Measurements from ENCODE around the gene DAB1.
"Not testable (repeated sequence)": the region's sequence is repeated elsewhere in the genome, so short reads cannot be mapped to it uniquely, and the experiment has no call there.

Gene DAB1

DNA sequence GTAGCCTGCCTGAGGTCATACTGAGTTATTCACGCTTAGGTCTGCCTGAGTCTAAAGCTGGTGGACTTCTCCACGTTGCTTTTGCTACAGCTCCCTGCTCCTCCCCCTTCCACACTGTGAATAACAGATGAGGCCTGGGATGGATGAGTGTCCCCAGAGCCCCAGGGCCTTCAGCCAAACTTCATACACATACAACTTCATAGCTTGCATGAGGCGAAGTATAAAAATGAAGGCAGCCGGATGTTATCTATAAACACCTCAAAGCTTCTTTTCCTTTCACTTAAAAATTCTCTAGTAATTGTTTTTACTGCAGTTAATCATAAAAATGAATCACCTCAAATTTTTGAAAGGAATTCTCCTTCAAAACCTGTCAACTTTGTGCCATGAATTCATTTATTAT, 70.2 kb downstream of the DAB1 start:
- no peak for DNase-seq

DNA sequence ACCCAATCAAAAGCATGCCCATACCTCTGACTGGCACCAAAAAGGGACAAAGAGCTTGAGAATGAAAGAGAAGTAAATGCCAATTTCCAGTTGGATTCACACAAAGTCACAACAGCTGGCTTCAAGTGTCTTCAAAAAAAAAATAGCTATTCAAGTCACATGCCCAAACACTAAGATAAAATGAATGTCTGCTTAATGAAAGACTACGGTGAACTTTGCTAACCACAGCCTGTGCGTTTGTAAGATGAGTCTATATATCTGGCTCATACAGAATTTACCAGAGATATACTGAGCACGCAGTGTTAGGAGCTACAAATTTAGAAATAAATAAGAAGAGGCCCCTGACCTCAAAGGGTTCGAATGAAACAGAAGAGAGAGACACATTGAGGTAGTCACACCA, 73.2 kb downstream of the DAB1 start:
- DNase-seq = no peak

DNA sequence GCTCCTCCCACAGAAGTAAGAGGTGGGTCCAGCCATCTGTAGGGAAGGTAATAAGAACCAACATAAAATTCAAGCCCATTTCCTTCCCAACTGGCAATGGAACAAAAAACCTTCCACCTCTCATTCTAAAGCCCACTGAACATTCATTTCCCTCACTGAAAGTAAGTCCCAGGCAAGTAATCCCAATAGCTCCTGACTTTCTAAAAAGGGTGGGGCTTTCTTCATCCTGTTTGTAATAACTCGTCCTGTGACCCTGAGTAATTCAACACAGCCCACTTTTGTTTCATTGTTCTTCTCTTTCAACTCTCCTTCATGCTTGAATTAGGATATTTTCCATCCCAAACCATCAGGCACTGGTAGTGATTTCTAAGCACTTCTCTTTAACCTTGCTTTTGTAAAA, 74.9 kb downstream of the DAB1 start:
- no peak for DNase-seq

DNA sequence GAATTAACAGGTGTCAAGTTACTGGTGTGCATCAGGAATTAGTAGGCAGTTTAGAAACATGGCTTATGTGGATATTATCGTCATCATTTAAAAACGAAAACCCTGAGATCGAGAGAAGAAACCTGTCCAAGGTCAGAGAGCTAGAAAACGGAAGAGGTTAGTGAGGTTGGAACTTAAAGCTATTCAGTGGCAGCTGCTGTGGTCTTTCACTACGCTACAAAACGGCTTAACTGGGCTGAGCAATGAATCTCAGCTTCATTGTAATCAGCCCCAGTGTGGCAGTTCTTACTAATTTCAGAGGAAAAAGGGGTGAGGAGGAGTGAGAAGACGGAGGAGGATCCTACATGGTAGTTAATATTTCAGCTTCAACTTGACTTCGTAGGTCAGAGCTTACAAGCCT, 77.9 kb downstream of the DAB1 start:
- DNase-seq = no peak

DNA sequence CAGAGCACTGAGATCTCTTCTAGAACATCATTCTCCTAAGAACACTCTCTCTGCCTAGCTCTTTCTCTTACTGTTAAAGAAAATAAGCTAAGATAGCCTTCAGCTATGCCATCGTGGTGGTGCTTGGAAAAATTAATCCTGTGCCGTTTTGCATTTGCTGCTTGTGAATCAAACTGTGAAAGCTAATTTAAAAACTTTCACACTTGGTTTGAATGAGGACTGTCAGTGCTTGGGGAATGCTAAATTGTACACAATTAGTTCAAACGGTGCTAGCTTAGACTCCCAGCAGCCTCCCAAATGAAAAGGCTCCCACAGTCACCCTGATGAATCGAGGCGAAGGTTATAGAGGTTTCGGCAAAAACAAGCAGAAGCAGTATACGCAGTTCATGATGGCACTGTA, 79.6 kb downstream of the DAB1 start:
- no peak for DNase-seq

DNA sequence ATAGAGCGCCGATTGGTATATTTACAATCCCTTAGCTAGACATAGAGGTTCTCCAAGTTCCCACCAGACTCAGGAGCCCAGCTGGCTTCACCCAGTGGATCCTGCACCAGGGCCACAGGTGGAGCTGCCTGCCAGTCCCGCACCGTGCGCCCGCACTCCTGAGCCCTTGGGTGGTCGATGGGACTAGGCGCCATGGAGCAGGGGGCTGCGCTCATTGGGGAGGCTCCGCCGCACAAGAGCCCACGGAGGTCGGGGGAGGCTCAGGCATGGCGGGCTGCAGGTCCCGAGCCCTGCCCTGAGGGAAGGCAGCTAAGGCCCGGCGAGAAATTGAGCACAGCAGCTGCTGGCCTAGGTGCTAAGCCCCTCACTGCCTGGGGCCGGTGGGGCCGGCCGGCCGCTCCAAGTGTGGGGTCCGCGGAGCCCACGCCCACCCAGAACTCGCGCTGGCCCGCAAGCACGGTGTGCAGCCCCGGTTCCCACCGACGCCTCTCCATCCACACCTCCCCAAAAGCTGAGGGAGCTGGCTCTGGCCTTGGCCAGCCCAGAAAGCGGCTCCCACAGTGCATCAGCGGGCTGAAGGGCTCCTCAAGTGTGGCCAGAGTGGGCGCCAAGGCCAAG, 80.5 kb downstream of the DAB1 start:
- not testable (repeated sequence) for DNase-seq

DNA sequence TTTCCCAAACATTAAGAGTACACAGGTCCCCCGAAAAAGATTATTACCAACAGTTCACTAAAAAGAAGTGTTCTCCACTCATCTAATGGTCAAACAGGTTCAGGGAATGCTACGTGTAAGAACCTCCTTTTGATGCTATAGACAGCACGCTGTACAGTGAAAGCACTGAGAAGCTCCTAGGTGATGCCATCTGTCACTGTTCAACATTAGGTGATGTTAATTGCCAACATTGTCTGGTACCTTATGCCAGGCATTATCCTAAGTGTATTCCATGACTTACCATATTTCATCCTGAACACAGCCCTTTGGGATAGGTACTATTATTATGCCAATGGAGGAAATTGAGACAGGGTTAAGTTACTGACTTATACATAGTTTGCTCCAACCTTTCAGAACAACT, 82.1 kb downstream of the DAB1 start:
- DNase-seq = no peak

DNA sequence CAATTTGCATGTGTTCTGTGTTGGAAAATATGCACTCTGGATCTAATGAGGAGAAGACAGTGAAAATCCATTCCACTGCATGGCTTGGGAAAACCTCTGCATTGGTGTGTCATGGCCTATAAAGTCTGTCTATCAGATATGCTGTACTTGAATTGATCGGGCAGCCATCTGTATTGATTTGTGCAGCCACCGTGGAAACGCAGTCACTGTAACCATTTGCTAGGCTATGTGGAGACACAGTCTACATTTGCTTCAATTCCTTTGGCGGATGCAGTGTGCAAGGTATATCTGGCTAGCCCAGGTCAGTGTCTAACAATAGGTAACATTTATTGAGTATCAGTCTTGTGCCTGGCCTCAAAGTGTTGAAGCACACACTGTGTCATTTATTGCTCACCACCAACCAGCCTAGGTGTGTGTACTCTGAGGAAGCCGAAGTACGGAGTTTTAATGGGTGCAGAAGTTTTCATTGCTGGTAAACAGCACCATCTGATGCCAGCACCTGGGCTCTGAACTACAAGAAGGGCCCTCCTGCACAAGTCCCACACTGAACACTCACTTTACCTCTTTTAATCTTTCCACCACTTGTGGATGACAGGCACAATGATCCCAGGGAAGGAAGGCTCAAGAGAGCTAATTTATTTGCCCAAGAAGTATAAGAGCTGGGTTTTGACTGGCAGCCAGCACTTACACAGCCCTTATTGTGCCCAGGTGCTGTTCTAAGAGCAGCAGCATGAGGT, 83.4 kb downstream of the DAB1 start:
- no peak for DNase-seq

DNA sequence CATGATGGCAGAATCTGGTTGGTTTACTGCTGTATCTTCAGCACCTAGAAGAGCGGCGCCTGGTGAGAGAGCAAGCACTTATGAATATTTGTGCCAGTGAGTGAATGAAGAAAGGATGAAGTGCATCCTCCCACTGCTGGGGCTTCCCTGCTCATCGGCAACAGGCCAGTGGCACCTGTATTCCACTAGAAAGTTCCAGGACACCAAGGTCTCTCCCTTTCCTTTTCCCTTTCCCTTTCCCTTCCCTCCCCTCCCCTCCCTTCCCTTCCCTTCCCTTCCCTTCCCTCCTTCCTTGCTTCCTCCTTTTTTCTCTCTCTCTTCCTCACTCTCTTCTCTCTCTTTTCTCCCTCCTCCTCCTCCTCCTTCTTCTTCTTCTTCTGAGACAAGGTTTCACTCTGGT, 86.2 kb downstream of the DAB1 start:
- DNase-seq = no peak

DNA sequence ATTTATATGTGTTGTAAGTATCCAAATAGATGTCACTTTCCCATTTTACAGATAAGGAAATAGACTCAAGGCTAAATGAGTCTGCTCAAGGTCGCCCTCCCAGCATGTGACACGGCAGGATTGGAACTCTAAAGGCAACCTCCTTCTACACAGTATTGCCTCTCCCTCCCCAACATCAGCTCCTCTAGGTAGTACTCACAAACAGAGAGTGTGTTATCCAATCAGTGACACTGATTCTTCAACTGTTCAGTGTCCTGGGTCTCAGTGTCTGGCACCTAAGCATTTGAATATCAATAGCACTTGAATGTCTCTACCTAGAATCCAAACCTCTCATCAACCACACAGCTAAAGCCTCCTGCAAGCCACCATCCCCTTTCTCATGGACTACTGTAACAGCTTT, 87.1 kb downstream of the DAB1 start:
- DNase-seq = no peak

DNA sequence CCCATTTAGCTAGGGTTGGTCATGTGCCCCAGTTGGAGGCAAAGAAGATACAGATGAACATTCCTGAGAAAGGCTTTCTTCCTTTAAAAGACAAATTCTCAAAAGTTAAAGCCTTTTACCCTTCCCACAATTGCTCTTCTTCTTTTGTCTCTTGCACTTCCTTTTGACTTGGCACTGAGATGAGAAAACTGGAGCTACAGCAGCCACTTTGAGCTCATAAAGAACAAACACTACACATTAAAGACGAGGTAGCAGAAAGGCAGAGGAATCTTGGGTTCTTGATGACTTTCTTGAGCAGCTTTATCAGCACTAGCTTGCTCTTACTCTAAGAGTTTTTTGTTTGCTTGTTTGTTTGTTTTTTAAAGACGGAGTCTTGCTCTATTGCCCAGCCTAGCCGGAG, 92.2 kb downstream of the DAB1 start:
- DNase-seq = no peak

DNA sequence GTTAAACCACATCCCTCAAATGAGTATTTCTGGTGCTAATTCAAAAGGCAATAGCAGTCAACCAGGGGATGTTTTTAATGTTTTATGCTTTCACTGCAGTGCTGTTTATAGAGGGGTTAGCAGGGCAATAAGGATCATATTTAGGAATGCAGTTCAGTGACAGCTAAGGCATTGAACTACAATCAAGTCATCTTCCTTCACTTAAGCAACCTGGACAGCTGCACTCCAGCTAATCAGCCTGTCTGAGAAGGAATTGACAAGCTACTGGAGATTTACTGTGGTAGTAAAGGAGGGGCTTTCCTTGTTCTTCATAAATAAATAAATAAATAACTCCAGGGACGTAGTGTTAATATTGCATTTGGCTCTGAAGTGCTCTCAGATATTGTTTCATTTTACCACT, 93.9 kb downstream of the DAB1 start:
- DNase-seq = no peak

DNA sequence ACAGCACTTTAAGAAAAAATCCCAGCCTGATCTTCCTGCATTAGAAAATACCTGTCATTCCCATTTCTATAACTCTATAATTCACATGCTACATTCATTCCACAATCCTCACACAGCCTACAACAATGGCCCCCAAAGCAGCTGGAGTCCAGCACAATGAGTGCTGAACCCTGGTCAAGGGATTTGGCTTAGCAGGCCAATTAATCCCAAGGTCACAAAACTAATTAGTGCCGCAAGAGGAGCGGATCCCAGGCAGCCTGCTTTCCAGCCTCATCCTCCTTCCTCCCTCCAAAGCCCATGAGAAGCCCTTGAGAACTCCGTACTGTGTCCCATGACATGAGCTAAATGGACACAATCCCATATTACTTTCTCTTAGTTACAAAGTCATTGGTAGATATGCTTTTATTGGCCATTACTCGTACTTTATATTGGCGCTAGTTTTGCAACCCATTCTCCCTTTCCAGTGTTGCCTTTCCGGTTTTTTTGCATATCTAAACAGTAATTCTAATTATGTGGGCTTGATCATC, 94.8 kb downstream of the DAB1 start:
- DNase-seq = no peak

DNA sequence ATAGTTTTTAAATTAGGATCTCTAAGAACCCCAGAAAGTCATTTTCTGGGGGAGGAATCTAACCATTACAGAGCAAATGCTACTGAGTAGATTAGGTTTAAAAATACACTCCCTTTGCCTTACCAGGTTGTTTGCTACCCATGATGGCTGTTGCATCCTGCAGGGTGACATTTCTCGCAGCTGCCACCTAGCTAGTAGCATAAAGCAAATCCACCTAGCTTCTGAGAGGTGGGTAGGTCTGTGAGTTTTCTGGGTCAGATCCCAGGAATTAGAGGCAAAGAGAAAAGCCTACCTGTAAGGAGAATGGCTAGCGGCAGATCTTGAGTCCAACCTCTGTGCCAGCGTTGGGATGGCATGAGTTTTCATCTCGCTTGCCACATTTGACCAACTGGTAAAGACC, 95.9 kb downstream of the DAB1 start:
- DNase-seq = no peak

DNA sequence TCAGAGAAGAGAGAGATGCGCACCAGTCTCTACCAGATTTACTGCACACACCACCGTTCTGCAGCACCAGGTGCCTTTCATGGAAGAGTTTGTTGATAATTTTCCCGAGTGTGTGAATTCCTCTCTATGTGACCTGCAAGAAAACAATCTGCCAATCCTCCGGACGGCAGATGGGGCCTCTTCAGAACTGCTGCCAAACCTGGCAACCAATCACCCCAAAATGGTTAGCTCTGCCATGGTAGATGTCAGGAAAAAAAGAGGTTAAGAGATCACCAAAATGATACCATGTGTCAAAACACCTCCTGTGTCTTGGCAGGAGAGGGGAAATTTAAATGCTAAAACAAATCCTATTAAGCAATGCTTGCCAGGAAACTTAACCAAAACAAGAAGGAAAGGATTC, 96.5 kb downstream of the DAB1 start:
- DNase-seq = no peak

DNA sequence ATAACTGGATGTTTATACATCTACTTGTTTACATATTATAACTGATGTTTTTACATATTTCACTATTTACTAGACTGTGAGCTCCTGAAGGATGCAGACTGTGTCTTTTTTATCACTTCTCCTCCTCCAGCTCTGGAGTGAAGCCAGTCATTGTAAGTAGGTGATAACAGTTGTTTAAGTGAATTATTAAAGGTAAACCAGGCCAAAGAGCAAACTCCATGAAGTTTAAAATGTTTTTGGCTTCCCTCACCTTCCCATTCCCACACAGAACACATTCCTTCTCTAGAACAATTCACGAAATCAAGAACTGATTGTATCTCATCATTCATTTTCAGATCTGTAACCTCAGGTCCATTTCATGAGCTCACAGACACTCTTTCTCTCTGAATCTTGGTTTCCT, 98.3 kb downstream of the DAB1 start:
- no peak for DNase-seq

DNA sequence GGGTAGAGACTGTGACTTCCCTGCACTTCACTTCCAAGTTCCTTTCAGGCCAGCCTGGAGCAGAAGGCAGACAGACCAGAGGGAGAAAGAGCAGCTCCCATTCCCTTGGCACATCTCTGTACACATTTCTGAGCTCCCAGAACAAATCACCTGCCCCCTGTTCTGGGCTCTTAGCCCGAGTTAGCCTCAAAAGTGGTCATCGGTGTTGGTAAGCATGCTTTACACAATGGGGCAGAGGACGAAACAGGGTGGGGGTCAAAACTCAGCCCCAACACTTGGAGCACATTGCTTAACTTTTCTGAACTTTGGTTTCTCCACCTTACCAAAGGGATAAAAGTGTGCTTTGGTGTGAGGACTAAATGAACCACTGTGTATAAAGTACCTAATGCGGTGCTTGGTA, 98.7 kb downstream of the DAB1 start:
- no peak for DNase-seq

DNA sequence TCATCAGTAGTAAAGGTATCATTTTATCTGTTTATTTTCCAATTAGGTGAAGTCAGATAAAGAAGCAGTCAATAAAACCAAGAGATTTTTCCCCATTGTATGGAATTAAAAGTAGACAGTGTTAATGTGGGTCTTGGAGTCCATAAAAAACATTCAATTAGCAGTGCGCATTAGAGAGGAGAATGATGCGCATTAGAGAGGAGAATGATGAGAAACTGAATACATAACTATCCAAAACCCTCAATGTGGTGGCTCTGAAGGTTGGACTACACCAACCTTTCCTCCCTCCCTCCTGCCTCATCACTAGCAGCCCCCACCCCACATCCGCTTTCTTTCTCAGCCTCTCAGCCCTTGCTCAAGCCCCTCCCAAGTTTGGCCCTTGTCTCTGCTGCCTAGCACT, 99.5 kb downstream of the DAB1 start:
- no peak for DNase-seq

DNA sequence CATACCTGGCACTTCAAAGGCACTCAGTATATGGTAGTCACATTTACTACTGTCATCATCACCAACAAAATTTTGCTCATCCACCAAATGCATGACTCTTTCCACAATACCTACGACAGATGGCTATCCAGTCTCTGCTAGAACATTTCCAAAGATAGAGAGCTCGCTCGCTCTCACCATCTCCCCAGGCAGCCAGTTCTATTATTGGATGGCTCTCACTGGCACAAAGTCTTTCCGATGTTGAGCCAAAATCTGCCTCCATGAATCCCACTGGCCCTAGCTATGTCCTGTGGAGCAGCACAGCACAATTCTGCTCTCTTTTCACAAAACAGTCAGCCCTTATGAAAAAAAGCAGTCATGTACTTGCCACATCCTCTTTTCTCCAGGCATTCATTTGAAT, 102.1 kb downstream of the DAB1 start:
- no peak for DNase-seq

DNA sequence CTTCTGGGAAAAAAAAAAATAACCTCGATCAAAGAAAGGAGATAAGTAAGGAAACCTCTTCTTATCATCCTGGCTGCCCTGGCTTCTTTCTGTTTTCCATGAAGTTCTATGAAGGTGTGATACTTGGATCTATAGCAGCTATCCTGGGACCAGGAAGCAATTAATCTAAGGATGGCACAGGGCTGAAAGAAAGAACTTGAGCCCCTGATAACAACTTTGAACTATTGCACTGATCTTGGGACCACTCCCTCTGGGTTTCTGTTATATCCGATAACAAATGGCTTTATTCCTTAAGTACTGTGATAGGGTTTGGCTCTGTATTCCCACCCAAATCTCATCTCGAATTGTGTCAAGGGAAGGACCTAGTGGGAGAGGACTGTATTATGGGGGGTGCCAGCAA, 104.1 kb downstream of the DAB1 start:
- DNase-seq = no peak

DNA sequence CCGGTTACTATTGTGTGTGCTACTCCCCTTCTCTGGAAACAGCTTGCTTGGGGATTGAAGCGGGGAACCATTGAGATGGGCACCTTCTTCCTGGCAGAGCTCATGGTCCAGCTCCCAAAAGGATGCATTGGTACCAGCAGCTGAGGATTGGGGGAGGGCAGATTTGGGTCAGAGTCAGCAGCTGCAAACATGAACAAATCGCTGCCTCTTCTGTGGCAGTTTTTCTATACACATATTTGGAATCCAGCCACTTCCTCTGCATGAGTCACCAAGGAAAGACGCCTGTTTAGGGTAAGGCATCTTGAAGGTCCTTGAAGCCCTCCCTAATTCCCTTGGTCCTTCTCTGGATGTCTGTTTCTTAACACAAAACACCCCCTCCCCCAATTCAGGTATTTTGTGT, 104.7 kb downstream of the DAB1 start:
- DNase-seq = no peak

DNA sequence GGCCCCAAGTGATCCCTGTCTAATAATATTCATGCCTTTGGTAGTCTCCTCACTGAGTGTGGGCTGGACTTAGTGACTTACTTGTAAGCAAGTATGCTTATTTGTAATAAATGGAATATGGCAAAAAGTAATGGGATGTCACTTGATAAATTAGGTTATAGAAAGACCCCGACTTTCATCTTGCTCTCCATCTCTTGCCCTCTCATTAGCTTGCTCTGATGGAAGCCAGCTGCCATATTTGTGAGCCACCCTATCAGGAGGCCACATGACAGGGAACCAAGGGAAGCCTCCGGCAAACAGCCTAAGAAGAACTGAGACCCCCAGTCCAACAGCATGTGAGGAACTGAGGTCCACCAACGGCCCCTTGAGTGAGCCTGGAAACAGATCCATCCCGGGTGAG, 107.0 kb downstream of the DAB1 start:
- no peak for DNase-seq

DNA sequence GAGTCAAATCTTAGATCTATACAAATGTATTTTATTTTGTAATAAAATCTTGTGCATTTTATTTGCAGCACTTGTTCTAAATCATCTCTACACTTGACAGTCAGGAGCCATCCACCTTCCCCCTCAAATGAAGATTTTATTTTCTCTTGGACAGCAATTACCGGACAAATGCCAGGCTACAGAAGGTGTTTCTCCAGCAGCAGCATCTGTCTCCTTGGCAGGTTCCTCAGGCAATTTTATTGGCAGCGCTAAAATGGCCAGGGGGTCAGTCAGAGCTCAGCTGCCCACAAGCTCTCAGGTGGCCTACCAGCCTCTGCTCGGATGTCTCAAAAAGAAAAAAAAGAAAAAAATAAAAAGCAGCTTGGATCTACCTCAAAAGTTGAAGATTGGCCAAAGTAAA, 107.6 kb downstream of the DAB1 start:
- DNase-seq = no peak

DNA sequence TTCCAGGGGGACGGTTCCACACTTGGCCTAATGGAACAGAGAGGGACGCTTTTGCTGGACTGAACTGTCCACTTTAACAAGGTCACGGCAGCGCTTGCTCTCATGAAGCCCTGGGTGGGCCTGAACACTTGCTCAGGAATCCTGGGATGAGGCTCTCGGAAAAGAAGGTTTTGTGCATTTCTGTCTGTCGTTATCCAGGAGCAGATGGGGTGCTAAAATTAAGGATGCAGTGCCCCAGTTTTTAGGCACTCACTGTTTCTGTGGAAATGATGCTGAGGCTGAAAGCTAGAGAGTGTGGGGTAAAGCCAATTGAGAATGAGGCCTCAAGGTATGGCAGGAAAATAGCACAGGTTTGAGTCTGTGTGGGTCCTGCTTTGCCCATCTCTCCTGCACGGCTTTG, 111.0 kb downstream of the DAB1 start:
- no peak for DNase-seq

DNA sequence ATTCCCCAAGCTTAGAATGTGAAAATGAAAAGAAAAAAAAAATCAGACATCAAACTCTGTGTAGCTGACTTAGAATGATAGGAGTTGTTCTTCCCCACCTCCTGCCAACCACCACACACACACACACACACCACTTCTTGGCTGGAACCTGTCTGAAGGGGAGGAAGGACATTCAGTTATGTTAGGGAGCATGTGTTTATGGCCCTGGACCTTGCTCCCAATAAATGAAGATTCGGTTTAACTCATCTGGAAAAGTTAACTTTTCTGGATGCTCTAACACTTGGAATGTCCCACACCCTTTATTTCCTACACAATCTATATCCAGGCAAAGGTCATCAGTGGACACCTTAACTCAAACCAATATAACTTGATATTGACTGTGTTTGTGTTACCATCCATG, 112.4 kb downstream of the DAB1 start:
- no peak for DNase-seq
